DOHH2 (cell line): ENCODE results near the gene OPN4.

Experiments
- H3F3A ChIP-seq: fragments of 200-600 bp; sonication (generic), shearing (Covaris generic); 2 replicates; pipeline ENCODE4 v1.6.0; 2016; ENCODE audit warnings: antibody characterized with exemption, mild to moderate bottlenecking; ENCODE audit not compliant: control insufficient read depth, insufficient read depth
- H3K27ac ChIP-seq: fragments of 200-600 bp; sonication (generic); 2 replicates; pipeline ENCODE4 v1.5.1; 2014; ENCODE audit warnings: low read depth, mild to moderate bottlenecking, low read length, moderate library complexity
- H3K27me3 ChIP-seq: fragments of 200-600 bp; sonication (generic); 2 replicates; pipeline ENCODE4 v1.6.1; 2014; ENCODE audit warnings: mild to moderate bottlenecking, low read length, mixed read lengths; ENCODE audit not compliant: control insufficient read depth
- H3K36me3 ChIP-seq: fragments of 200-600 bp; sonication (generic); 2 replicates; pipeline ENCODE4 v1.6.1; 2014; ENCODE audit warnings: mild to moderate bottlenecking, low read length, moderate library complexity, mixed read lengths; ENCODE audit not compliant: control insufficient read depth
- H3K4me1 ChIP-seq: fragments of 200-600 bp; sonication (generic); 2 replicates; pipeline ENCODE4 v1.6.1; 2014; ENCODE audit warnings: mild to moderate bottlenecking, low read length, mixed read lengths; ENCODE audit not compliant: control insufficient read depth
- H3K4me2 ChIP-seq: fragments of 200-600 bp; sonication (generic); 2 replicates; pipeline ENCODE4 v1.6.0; 2014; ENCODE audit warnings: mild to moderate bottlenecking, low read length, moderate library complexity
- H3K4me3 ChIP-seq: fragments of 200-600 bp; sonication (generic); 2 replicates; pipeline ENCODE4 v1.5.1; 2014; ENCODE audit warnings: mild to moderate bottlenecking, low read length, mixed read lengths
- H3K79me2 ChIP-seq: fragments of 200-600 bp; sonication (generic); 2 replicates; pipeline ENCODE4 v1.6.1; 2014; ENCODE audit warnings: mild to moderate bottlenecking, low read length, mixed read lengths; ENCODE audit not compliant: control insufficient read depth
- H3K9me2 ChIP-seq: fragments of 200-600 bp; sonication (generic); replicated peaks from 2 replicates; pipeline ENCODE4 v1.6.1; 2014; ENCODE audit warnings: mild to moderate bottlenecking, low read length, mixed read lengths; ENCODE audit not compliant: control insufficient read depth
- H3K9me3 ChIP-seq: fragments of 200-600 bp; sonication (generic); 2 replicates; pipeline ENCODE4 v1.6.1; 2014; ENCODE audit warnings: antibody characterized with exemption, low read length, mixed read lengths; ENCODE audit not compliant: control insufficient read depth, insufficient read depth
- H4K20me1 ChIP-seq: fragments of 200-600 bp; sonication (generic); 2 replicates; pipeline ENCODE4 v1.6.0; 2014; ENCODE audit warnings: low read depth, mild to moderate bottlenecking, antibody characterized with exemption, low read length, moderate library complexity; ENCODE audit not compliant: control insufficient read depth, insufficient read depth
- EZH2phosphoT487 ChIP-seq: fragments of 200-600 bp; sonication (generic); IDR thresholded peaks from 2 replicates; pipeline ENCODE4 v1.6.1; 2017; ENCODE audit warnings: borderline replicate concordance, mild to moderate bottlenecking, antibody characterized with exemption, low read length, moderate library complexity, mixed read lengths
- TF ChIP-seq, protein P1 (sequence below): fragments of 200-600 bp; sonication (generic); IDR thresholded peaks from one replicate; pipeline ENCODE4 v1.5.1; 2014; ENCODE audit warnings: antibody characterized with exemption, mild to moderate bottlenecking, low read depth, low read length; ENCODE audit not compliant: poor library complexity, severe bottlenecking

Gene OPN4

DNA sequence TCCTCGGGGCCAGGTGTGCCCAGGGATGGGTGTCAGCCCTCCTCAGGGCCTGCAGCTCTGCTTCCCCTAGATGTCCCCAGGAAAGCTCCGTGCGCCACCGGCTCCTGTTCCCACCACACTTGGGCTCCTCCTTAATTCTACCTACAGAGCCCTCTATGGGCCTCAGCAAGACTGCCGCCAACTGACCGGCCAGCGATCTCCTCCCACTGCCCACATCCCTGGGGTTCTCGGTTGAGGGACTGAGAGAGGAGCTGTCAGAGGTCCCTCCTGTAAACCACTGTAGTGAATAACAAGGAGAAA is 8.6 kb downstream of the OPN4 start:
- no peaks in the 10 kb centered on the region for H3K9me3 ChIP-seq
- no peaks in the 10 kb centered on the region for H3K36me3 ChIP-seq
- no peaks in the 10 kb centered on the region for H3K27me3 ChIP-seq
- H3K4me1 ChIP-seq: no peaks in the 10 kb centered on the region
- H3K4me3 ChIP-seq: no peak overlapping the region
- H3K9me2 ChIP-seq: no peaks in the 10 kb centered on the region
- no peaks in the 10 kb centered on the region for H3F3A ChIP-seq
- no peak for TF ChIP-seq EZH2phosphoT487
- TF ChIP-seq, protein P1, sequence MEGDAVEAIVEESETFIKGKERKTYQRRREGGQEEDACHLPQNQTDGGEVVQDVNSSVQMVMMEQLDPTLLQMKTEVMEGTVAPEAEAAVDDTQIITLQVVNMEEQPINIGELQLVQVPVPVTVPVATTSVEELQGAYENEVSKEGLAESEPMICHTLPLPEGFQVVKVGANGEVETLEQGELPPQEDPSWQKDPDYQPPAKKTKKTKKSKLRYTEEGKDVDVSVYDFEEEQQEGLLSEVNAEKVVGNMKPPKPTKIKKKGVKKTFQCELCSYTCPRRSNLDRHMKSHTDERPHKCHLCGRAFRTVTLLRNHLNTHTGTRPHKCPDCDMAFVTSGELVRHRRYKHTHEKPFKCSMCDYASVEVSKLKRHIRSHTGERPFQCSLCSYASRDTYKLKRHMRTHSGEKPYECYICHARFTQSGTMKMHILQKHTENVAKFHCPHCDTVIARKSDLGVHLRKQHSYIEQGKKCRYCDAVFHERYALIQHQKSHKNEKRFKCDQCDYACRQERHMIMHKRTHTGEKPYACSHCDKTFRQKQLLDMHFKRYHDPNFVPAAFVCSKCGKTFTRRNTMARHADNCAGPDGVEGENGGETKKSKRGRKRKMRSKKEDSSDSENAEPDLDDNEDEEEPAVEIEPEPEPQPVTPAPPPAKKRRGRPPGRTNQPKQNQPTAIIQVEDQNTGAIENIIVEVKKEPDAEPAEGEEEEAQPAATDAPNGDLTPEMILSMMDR: no peak
- no peaks in the 10 kb centered on the region for H4K20me1 ChIP-seq
- H3K79me2 ChIP-seq: no peaks in the 10 kb centered on the region
- H3K4me2 ChIP-seq: no peak overlapping the region
- no peak overlapping the region for H3K27ac ChIP-seq

DNA sequence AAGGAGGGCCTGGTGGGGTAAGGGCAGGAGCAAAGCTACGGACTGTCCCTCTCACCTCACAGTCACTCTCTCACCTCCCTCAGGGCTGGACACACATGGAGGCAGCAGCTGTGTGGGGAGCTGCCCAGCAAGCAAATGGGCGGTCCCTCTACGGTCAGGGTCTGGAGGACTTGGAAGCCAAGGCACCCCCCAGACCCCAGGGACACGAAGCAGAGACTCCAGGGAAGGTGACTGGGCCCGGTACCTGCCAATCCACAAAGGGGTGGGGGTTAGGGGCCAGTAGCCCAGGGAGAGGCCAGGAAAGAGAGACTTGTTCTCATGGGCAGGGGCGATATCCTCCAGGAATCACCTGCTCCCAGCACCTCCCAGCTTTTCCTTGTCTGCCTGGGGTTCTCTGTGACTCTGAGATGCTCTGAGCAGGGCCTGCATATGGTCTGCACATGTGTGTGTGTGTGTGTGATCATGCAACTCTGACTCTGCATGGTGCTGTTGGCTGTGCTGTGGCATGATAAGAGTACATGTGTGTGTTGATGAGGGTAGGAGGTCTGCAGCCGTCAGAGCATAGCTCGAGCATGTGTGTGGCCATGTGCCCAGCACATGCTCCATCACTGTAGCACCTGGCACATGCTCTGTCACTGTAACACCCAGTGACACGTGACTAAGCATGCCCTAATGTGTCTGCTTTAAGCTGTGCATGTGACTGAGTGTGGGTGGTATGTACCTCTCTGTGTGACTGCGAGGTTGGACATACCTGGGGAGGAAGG is 9.4 kb downstream of the OPN4 start:
- no peak overlapping the region for H3K4me2 ChIP-seq
- no peaks in the 10 kb centered on the region for H3K36me3 ChIP-seq
- no peaks in the 10 kb centered on the region for H3K27me3 ChIP-seq
- no peaks in the 10 kb centered on the region for H3K79me2 ChIP-seq
- no peaks in the 10 kb centered on the region for H4K20me1 ChIP-seq
- peaks cover 3% of the 10 kb centered on the region for H3K4me1 ChIP-seq
- H3F3A ChIP-seq: no peaks in the 10 kb centered on the region
- H3K27ac ChIP-seq: no peak overlapping the region
- no peak overlapping the region for H3K4me3 ChIP-seq
- no peaks in the 10 kb centered on the region for H3K9me2 ChIP-seq
- H3K9me3 ChIP-seq: no peaks in the 10 kb centered on the region
- TF ChIP-seq EZH2phosphoT487: no peak
- TF ChIP-seq, protein P1: no peak

DNA sequence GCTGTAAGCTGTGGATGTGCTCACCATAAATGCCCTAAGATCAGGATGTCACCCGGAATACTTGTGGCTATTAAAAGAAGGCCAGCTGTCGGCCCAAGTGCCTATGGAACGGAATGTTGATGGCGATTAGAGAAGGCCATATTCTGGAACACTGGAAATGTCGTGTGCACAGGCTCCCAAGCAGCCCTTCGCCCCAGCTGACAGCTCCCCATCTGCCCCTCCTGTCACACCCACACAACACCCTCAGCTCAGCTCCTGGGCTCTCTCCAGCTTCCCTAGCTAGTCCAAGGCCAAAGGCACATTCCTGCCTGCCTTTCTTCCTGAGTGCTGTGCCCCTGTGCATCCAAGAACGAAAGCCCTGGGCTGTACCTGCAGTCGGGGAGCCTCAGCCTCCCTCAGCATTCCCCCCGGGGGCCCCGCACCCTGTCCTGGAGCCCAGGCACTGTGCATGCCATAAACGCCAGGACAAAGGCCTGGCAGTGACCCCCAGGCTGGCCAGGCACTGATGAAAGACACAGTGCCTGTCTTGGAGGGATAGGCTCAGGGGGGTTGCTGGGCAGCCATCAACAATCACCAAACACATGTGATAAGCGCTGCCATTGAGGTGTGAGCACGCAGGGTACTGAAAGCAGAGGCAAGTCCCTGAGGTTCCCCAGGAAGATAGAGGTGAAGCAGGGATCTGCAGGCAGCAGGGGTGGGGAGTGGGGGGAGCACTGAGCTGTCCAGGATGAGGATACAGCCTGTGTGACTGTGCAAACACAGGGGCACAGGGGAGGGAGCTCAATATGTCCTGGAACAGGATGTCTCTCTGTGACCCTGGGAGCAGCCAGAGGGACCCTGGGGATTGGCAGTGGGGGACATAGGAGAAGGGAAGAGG is 10.2 kb downstream of the OPN4 start:
- H3K4me3 ChIP-seq: no peak overlapping the region
- TF ChIP-seq EZH2phosphoT487: no peak
- TF ChIP-seq, protein P1: no peak
- H3K27ac ChIP-seq: no peak overlapping the region
- H3K27me3 ChIP-seq: no peaks in the 10 kb centered on the region
- no peaks in the 10 kb centered on the region for H3K36me3 ChIP-seq
- no peaks in the 10 kb centered on the region for H3K79me2 ChIP-seq
- no peaks in the 10 kb centered on the region for H3K9me2 ChIP-seq
- no peak overlapping the region for H3K4me2 ChIP-seq
- H3F3A ChIP-seq: no peaks in the 10 kb centered on the region
- H3K4me1 ChIP-seq: peaks cover 8% of the 10 kb centered on the region
- H3K9me3 ChIP-seq: no peaks in the 10 kb centered on the region
- no peaks in the 10 kb centered on the region for H4K20me1 ChIP-seq
